Dendritic cell treated with granulocyte-macrophage colony-stimulating factor and Interleukin-4, amounts not matched to agents 40 ng/mL and 50 ng/mL, for 4 days (primary cell): ENCODE results near the gene TMEM121B.

Experiments
- H3K27ac Mint-ChIP-seq: one replicate; pipeline ENCODE4 v1.8.0; 2022; ENCODE audit warnings: mild to moderate bottlenecking, mixed read lengths
- H3K27me3 Mint-ChIP-seq: one replicate; pipeline ENCODE4 v1.8.0; 2022; ENCODE audit warnings: mild to moderate bottlenecking, mixed read lengths
- H3K36me3 Mint-ChIP-seq: one replicate; pipeline ENCODE4 v1.8.0; 2022; ENCODE audit warnings: low read depth, mixed read lengths
- H3K4me1 Mint-ChIP-seq: one replicate; pipeline ENCODE4 v1.8.0; 2022; ENCODE audit warnings: low read depth, mixed read lengths
- H3K4me3 Mint-ChIP-seq: one replicate; pipeline ENCODE4 v1.8.0; 2022; ENCODE audit warnings: mild to moderate bottlenecking, moderate library complexity, mixed read lengths
- H3K9me3 Mint-ChIP-seq: one replicate; pipeline ENCODE4 v1.8.0; 2022; ENCODE audit warnings: mixed read lengths
- intact Hi-C: fragments of 100-400 bp; cut with micrococcal nuclease; formaldehyde crosslinking; loops from one replicate; pipeline ENCODE4 v1.15.0; 2022

TMEM121B gene

DNA sequence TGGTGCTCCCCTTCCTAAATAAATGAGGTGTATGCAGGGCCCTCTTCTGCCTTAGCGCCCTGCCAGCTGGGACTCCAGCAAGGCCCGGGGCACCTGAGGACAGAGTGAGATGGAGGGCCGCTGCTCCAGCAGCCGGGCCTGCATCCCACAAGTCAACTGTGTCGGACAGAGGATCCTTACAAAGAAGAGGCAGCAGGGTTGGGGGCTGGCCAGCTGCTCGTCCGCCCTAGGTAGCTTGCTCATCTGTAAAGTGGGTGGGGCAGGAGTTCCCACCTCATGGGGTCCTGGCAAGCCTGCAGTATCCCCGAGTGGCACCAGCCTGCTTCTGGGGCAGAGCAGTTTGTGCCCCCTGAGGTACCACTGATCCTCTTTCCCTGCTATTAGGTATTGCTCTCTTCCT is 7.6 kb downstream of the TMEM121B start:
- intact Hi-C loops: no loop called here
- Mint-ChIP-seq H3K27me3 (no peaks in the 10 kb centered on the region), H3K4me1 (peaks cover 95% of the 10 kb centered on the region), H3K4me3 (no peak overlapping the region), H3K36me3 (peaks cover 55% of the 10 kb centered on the region), H3K27ac (no peak overlapping the region), H3K9me3 (no peaks in the 10 kb centered on the region)

DNA sequence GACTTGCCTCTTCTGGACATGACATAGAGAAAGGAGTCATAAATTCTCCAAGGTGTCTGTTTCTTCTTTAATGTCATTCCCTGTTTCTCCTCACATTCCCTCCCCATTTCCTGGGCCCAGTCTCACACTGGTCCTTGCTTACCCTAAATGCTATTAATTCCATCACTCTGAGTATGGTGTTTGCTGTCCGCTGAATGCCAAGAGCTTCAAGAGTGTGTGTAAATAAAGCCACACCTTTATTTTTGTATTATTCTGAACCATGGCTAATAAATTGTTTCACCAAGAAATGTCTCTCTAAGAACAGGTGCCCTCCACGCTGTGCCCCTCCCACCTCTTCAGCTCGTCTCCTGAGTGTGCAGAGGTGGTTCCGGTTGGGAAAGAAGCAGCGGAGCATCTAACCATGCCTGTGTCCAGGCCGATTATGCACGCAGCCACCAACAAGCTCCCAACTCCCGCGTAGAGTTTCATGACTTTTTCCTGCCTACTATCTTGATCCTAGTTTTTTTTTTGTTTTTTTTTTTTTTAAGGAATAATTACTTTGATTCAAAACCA is 8.6 kb downstream of the TMEM121B start:
- Mint-ChIP-seq H3K4me3 (no peak overlapping the region), H3K4me1 (peaks cover 92% of the 10 kb centered on the region), H3K27me3 (no peaks in the 10 kb centered on the region), H3K27ac (peak overlapping the region; percentile 68), H3K9me3 (no peaks in the 10 kb centered on the region), H3K36me3 (peaks cover 65% of the 10 kb centered on the region)
- intact Hi-C loops: no loop called here

DNA sequence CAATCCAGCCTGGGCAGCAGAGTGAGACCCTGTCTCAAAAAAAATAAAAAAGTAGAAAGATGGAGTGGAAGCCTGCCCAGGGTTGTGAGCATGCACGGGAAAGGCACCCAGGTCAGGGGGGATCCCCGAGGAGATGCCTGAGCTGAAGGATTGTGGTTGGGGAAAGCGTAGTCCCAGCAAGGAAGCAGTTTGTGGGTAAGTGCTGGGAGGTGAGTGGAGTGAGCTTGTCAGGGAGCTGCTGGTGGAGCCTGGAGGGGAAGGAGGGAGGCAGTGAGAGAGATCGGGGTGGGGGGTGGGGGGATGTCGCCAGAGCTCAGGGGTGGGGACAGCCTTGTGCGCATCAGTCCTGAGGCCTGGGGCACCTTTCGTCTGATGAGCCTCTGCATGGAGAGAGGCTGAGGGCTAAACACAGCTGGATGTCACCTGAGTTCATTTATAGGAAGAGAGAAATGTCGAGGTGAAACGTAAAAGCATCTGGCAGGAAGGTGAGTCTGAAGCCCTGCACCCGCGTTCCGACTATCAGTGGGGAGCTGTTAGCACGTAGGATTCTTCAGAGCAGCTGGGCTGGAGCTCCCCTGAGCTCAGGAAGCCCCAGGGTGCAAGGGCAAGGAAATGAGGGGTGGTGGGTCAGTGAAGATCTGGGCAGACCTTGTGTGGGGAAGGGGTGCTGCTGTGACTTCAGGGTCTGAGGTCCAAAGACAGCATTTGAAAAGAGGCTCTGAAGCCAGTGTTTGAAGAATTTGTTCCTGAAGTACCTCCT is 10.2 kb downstream of the TMEM121B start:
- Mint-ChIP-seq H3K4me1 (peaks cover 92% of the 10 kb centered on the region), H3K4me3 (no peak overlapping the region), H3K27ac (peak overlapping the region; percentile 26), H3K9me3 (no peaks in the 10 kb centered on the region), H3K36me3 (peaks cover 76% of the 10 kb centered on the region), H3K27me3 (no peaks in the 10 kb centered on the region)
- intact Hi-C loops: no loop called here

DNA sequence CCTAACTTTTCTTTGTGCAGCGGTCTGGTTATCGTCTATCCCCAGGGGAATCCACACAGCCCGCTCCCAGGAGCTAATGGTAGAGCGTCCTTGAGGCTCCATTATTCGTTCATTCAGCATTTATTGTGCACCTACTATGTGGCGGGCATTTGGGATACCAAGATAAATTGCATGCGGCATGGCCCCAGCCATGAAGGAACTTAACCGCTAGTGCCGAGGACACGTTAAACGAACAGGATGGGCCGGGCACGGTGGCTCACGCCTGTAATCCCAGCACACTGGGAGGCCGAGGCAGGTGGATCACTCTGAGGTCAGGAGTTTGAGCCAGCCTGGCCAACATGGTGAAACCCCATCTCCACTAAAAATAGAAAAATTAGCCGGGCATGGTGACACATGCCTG is 11.2 kb downstream of the TMEM121B start:
- H3K4me3 Mint-ChIP-seq: no peak overlapping the region
- H3K36me3 Mint-ChIP-seq: peaks cover 86% of the 10 kb centered on the region
- H3K27ac Mint-ChIP-seq: no peak overlapping the region
- no peaks in the 10 kb centered on the region for H3K27me3 Mint-ChIP-seq
- H3K9me3 Mint-ChIP-seq: no peaks in the 10 kb centered on the region
- intact Hi-C loops: no loop called here
- peaks cover 92% of the 10 kb centered on the region for H3K4me1 Mint-ChIP-seq

DNA sequence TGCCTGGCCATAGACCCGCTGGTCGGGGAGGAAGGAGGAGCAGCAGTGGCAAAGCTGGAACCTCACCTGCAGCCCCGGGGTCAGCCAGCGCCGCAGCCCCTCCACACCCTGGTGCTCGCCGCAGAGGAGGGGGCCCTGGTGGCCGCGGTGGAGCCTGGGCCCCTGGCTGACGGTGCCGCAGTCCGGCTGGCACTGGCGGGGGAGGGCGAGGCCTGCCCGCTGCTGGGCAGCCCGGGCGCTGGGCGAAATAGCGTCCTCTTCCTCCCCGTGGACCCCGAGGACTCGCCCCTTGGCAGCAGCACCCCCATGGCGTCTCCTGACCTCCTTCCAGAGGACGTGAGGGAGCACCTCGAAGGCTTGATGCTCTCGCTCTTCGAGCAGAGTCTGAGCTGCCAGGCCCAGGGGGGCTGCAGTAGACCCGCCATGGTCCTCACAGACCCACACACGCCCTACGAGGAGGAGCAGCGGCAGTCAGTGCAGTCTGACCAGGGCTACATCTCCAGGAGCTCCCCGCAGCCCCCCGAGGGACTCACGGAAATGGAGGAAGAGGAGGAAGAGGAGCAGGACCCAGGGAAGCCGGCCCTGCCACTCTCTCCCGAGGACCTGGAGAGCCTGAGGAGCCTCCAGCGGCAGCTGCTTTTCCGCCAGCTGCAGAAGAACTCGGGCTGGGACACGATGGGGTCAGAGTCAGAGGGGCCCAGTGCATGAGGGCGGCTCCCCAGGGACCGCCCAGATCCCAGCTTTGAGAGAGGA is 11.9 kb downstream of the TMEM121B start:
- Mint-ChIP-seq H3K27ac (peak overlapping the region; percentile 91), H3K4me3 (no peak overlapping the region), H3K9me3 (no peaks in the 10 kb centered on the region), H3K36me3 (peaks cover 91% of the 10 kb centered on the region), H3K27me3 (no peaks in the 10 kb centered on the region), H3K4me1 (peaks cover 92% of the 10 kb centered on the region)
- intact Hi-C loops: no loop called here

DNA sequence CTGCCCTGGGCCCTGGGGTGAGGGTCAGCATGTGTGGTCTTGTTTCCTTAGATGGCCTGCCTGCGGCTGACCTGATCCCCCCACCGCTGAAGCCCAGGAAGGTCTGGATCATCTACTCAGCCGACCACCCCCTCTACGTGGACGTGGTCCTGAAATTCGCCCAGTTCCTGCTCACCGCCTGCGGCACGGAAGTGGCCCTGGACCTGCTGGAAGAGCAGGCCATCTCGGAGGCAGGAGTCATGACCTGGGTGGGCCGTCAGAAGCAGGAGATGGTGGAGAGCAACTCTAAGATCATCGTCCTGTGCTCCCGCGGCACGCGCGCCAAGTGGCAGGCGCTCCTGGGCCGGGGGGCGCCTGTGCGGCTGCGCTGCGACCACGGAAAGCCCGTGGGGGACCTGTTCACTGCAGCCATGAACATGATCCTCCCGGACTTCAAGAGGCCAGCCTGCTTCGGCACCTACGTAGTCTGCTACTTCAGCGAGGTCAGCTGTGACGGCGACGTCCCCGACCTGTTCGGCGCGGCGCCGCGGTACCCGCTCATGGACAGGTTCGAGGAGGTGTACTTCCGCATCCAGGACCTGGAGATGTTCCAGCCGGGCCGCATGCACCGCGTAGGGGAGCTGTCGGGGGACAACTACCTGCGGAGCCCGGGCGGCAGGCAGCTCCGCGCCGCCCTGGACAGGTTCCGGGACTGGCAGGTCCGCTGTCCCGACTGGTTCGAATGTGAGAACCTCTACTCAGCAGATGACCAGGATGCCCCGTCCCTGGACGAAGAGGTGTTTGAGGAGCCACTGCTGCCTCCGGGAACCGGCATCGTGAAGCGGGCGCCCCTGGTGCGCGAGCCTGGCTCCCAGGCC is 12.7 kb downstream of the TMEM121B start:
- intact Hi-C loops: no loop called here
- peak overlapping the region; percentile 91 for H3K27ac Mint-ChIP-seq
- H3K9me3 Mint-ChIP-seq: no peaks in the 10 kb centered on the region
- no peak overlapping the region for H3K4me3 Mint-ChIP-seq
- H3K27me3 Mint-ChIP-seq: no peaks in the 10 kb centered on the region
- H3K36me3 Mint-ChIP-seq: peaks cover 94% of the 10 kb centered on the region
- H3K4me1 Mint-ChIP-seq: peaks cover 89% of the 10 kb centered on the region

DNA sequence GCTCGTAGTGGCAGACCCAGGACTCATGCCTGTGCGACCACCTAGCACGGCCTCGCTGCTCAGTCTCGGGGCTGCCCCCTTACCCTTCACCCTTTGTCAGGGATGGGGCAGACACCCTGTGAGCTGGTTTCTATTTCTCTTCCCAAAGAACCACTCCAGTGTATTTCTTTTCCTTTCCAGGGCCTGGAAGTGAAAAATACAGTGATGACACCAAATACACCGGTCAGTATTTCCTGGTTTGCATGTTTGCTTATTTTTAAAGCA is 13.7 kb downstream of the TMEM121B start:
- Mint-ChIP-seq H3K36me3 (peaks cover 95% of the 10 kb centered on the region), H3K27me3 (no peaks in the 10 kb centered on the region), H3K4me3 (peak overlapping the region; percentile 60), H3K27ac (peak overlapping the region; percentile 91), H3K4me1 (peaks cover 87% of the 10 kb centered on the region), H3K9me3 (no peaks in the 10 kb centered on the region)
- intact Hi-C loops: loop anchor here (2.0 kb wide), 1 partner anchor 13 kb away; the partner anchor contains the start of gene TMEM121B

DNA sequence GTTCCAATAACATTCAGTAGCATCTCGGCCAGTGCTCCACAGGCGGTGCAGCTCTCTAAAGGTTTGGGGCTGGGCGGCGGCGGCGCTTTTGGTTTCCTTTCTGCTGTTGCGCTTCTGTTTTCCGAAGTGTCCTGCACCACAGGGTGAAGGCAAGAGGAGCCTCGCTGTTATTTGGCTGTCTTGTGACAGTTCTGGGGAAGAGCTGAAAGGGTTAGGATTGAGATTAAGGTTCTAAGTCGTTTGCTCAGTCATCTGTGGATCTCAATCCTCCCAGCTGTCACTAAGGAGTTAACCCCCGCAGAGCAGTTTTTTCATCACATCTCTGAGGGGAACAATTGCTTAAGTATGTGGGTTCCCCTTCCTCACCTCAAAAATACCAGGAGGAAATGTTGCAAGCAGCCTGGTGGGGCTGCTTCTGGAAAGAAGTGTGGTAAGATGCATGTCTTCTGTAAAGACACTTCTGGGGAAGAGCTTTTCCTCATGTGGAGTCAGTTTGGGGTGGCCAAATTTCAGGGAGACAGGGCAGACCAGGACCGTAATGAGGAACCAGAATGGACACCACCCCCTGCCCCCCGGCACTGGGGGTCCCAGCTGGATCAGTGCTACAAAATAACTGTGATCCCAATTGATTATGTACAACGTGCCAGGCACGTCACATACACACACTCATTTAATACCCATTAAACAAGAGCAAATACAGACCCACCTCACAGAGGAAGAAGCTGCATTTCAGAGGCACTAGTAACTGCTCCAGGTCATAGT is 14.2 kb downstream of the TMEM121B start:
- Mint-ChIP-seq H3K27ac (peak overlapping the region; percentile 91), H3K27me3 (no peaks in the 10 kb centered on the region), H3K4me1 (peaks cover 87% of the 10 kb centered on the region), H3K36me3 (peaks cover 95% of the 10 kb centered on the region), H3K9me3 (no peaks in the 10 kb centered on the region), H3K4me3 (peak overlapping the region; percentile 60)
- intact Hi-C loops: loop anchor here (2.0 kb wide), 1 partner anchor 14 kb away; the partner anchor contains the start of gene TMEM121B

DNA sequence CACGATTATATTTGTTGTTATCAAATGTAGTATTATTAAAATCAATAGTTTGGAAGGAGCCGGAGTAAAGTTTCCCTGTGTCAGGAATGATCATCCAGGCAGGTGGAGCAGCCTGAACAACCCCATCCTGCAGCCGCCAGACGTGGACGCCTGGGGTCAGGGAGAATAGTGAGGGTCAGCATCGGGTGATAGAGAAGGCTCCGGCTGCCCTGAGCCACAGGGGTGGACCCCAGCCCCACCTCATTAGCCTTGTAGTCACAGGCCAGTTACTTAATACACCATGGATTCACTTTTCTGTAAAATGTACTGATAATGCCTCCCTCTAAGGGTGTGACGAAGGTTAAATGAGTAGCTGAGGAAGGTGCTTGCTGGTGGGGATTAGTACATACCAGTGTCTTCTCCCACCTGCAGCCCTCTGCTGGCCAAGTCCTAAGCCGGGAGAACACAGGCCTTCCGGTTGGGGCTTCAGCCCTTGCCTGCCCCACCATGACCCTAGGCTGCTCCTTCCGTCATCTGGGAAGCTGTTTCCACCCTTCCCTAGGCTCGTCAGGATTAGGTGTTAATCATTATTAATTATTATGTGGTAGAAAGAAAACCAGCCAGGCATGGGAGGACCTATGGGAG is 14.9 kb downstream of the TMEM121B start:
- Mint-ChIP-seq H3K4me1 (peaks cover 87% of the 10 kb centered on the region), H3K27me3 (no peaks in the 10 kb centered on the region), H3K27ac (peak overlapping the region; percentile 91), H3K9me3 (no peaks in the 10 kb centered on the region), H3K36me3 (peaks cover 95% of the 10 kb centered on the region), H3K4me3 (peak overlapping the region; percentile 60)
- intact Hi-C loops: loop anchor here (2.0 kb wide), 1 partner anchor 15 kb away; the partner anchor contains the start of gene TMEM121B

DNA sequence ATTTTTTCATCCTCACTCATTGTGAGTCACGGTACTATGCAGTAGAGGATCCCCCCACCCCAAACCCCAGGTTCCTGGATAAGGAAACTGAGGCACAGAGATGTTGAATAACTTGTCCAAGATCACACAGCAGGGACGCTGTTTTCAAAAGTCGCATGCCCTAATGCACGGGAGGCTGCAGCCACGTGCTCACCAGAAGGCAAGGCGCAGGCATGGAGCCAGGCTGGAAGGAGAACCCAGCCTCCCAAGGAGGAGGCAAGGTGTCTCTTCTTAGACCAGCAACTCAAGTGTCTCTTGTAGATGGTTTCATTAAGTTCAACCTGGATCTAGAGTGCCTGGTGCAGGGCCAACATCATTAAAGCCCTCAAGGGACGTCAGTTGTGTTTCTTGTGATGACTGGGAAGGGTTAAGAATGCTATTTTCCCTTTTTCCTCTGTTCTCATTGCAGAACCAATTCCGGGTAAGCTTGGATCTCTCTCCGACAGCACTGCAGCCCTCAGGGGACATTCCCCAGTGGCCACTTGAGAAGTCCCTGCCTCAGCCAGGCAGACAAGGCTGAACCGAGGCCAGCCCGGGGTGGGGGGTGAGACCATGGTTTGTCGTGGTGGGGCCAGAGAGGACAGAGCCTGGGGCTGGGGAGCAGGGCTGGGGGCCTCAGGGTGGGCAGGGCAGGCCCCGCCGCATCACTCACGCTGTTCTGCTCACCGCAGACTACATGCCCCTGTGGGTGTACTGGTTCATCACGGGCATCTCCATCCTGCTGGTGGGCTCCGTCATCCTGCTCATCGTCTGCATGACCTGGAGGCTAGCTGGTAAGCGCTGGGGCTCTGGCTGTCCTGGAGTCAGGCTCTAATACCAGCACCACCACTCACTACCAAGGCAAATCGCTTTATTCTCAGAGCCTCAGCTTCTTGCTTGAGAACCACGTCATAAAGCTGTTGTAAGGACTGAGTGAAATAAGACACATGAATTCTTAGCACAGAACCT is 15.7 kb downstream of the TMEM121B start:
- intact Hi-C loops: loop anchor here (2.0 kb wide), 2 partner anchors 15 to 19 kb away; partner anchors contain the start of gene TMEM121B
- Mint-ChIP-seq H3K4me3 (peak overlapping the region; percentile 33), H3K9me3 (no peaks in the 10 kb centered on the region), H3K4me1 (peaks cover 87% of the 10 kb centered on the region), H3K36me3 (peaks cover 95% of the 10 kb centered on the region), H3K27ac (peak overlapping the region; percentile 91), H3K27me3 (no peaks in the 10 kb centered on the region)

DNA sequence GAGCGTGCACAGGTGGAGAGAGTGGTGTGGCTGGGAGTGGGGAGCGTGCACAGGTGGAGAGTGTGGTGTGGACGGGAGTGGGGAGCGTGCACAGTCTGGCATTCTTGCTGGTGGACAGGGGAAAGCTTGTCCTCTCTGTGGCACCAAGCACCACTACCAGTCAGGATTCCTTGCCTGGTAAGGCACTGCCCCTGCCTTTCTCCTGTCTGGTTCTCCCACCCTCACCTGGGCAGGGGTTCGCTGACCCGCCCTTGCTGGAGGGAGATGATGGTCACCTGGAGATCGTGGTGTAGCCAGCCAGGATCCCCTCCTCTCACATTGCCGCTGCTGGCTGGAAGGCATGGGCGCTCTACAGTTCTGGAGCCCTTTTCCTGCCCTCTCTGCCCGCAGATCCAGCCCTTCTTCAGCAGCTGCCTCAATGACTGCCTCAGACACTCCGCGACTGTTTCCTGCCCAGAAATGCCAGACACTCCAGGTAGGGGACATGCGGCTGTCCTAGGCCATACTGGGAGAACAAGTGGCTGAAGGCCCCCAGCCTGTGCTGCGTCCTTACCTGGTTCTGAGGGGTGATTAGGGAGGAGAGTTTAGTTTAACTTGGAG is 16.7 kb downstream of the TMEM121B start:
- no peaks in the 10 kb centered on the region for H3K9me3 Mint-ChIP-seq
- peaks cover 87% of the 10 kb centered on the region for H3K4me1 Mint-ChIP-seq
- H3K27ac Mint-ChIP-seq: peak overlapping the region; percentile 91
- H3K4me3 Mint-ChIP-seq: no peak overlapping the region
- H3K27me3 Mint-ChIP-seq: no peaks in the 10 kb centered on the region
- H3K36me3 Mint-ChIP-seq: peaks cover 95% of the 10 kb centered on the region
- intact Hi-C loops: loop anchor here (2.0 kb wide), 1 partner anchor 18 kb away; no protein-coding TSS in a partner anchor
